Smooth muscle cell (in vitro differentiated cells): ENCODE results near the gene MADD. TPM values are rescaled to one million over a fixed set of nuclear protein-coding genes. Genes with fewer than 3 reads are reported as not detected.
A peak's percentile ranks its signal among the peaks of the same experiment; 100 is the strongest.

ENCODE experiments used
- DNase-seq: peaks from one replicate; lab custom pipeline; 2025; ENCODE audit not compliant: unreplicated experiment; lab: John Stamatoyannopoulos, UW
- H2AFZ ChIP-seq: fragments of 200-600 bp; sonication (generic); 2 replicates; pipeline ENCODE4 v1.6.0; 2016; ENCODE audit warnings: antibody characterized with exemption, low read depth, mild to moderate bottlenecking
- H3F3A ChIP-seq: fragments of 200-600 bp; sonication (generic); 2 replicates; pipeline ENCODE4 v1.6.0; 2017; ENCODE audit warnings: antibody characterized with exemption, low read depth
- H3K27ac ChIP-seq: fragments of 200-600 bp; sonication (generic); 2 replicates; pipeline ENCODE4 v1.5.1; 2016; ENCODE audit warnings: low read depth, mild to moderate bottlenecking
- H3K27me3 ChIP-seq: fragments of 200-600 bp; sonication (generic); 2 replicates; pipeline ENCODE4 v1.6.1; 2016; ENCODE audit warnings: low read depth, mild to moderate bottlenecking
- H3K36me3 ChIP-seq: fragments of 200-600 bp; sonication (generic); 2 replicates; pipeline ENCODE4 v1.5.1; 2016; ENCODE audit warnings: low read depth
- H3K4me1 ChIP-seq: fragments of 200-600 bp; sonication (generic); 2 replicates; pipeline ENCODE4 v1.5.1; 2016; ENCODE audit warnings: low read depth
- H3K4me2 ChIP-seq: fragments of 200-600 bp; sonication (generic); 2 replicates; pipeline ENCODE4 v1.6.0; 2016; ENCODE audit warnings: mild to moderate bottlenecking
- H3K4me3 ChIP-seq: fragments of 200-600 bp; sonication (generic); 2 replicates; pipeline ENCODE4 v1.5.1; 2016; ENCODE audit warnings: mild to moderate bottlenecking
- H3K79me2 ChIP-seq: fragments of 200-600 bp; sonication (generic); 2 replicates; pipeline ENCODE4 v1.6.0; 2016; ENCODE audit warnings: low read depth, mild to moderate bottlenecking
- H3K9ac ChIP-seq: fragments of 200-600 bp; sonication (generic); 2 replicates; pipeline ENCODE4 v1.6.0; 2016; ENCODE audit warnings: low read depth
- H3K9me3 ChIP-seq: fragments of 200-600 bp; sonication (generic); replicated peaks from 2 replicates; pipeline ENCODE4 v1.5.1; 2016; ENCODE audit warnings: low read depth
- H4K20me1 ChIP-seq: fragments of 200-600 bp; sonication (generic); 2 replicates; pipeline ENCODE4 v1.6.0; 2016; ENCODE audit warnings: low read depth
- WGBS: methylation state at CpG from one replicate; pipeline ENCODE4 v1.1.7; 2016; ENCODE audit warnings: low lambda C conversion rate; 5-methylcytosine and 5-hydroxymethylcytosine counted together
- polyA plus RNA-seq: library from polyadenylated mRNA; unstranded; fragments of >200 nt; fragmentation: Nextera tagmentation; extraction: Ambion mirVana; gene quantifications from 2 replicates; pipeline ENCODE4 v1.2.1, GENCODE V29; 2016
- total RNA-seq: library from RNA; depleted of rRNA; stranded (reverse); fragments of >200 nt; gene quantifications from 2 replicates; pipeline ENCODE4 v1.2.3, GENCODE V29; 2014
- TF ChIP-seq, protein P1 (sequence below): fragments of 200-600 bp; sonication (generic); IDR thresholded peaks from 2 replicates; pipeline ENCODE4 v1.5.1; 2017; ENCODE audit warnings: borderline replicate concordance, mild to moderate bottlenecking, antibody characterized with exemption; ENCODE audit not compliant: insufficient read depth, poor library complexity, severe bottlenecking

Gene MADD
- total RNA-seq, result 24.2 and 27.7 TPM in 2 replicates
- polyA plus RNA-seq, result 13.1 and 15.0 TPM in 2 replicates

GRCh38 chr11:47269829-47270305 lies at the start of gene MADD:
Gene MADD (plus strand): TSS chr11:47270133.
- under 1% methylated on average over 32 of the region's 57 CpGs for WGBS
- Histone ChIP-seq H3K79me2 (peaks cover 44% of the 10 kb centered on the region), H3K27me3 (no peaks in the 10 kb centered on the region), H3K4me1 (peaks cover 27% of the 10 kb centered on the region), H4K20me1 (peaks cover 45% of the 10 kb centered on the region), H3F3A (peaks cover 18% of the 10 kb centered on the region), H3K4me3 (peak within 1 kb of the TSS; percentile 80), H3K9ac (peak within 1 kb of the TSS; percentile 78), H3K4me2 (peak within 1 kb of the TSS; percentile 91), H3K36me3 (no peaks in the 10 kb centered on the region), H3K9me3 (no peaks in the 10 kb centered on the region), H2AFZ (peak within 1 kb of the TSS; percentile 60), H3K27ac (peak within 1 kb of the TSS; percentile 88)
- DNase-seq, result peak; percentile 94
- TF ChIP-seq, protein P1, sequence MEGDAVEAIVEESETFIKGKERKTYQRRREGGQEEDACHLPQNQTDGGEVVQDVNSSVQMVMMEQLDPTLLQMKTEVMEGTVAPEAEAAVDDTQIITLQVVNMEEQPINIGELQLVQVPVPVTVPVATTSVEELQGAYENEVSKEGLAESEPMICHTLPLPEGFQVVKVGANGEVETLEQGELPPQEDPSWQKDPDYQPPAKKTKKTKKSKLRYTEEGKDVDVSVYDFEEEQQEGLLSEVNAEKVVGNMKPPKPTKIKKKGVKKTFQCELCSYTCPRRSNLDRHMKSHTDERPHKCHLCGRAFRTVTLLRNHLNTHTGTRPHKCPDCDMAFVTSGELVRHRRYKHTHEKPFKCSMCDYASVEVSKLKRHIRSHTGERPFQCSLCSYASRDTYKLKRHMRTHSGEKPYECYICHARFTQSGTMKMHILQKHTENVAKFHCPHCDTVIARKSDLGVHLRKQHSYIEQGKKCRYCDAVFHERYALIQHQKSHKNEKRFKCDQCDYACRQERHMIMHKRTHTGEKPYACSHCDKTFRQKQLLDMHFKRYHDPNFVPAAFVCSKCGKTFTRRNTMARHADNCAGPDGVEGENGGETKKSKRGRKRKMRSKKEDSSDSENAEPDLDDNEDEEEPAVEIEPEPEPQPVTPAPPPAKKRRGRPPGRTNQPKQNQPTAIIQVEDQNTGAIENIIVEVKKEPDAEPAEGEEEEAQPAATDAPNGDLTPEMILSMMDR, result no peak

DNA sequence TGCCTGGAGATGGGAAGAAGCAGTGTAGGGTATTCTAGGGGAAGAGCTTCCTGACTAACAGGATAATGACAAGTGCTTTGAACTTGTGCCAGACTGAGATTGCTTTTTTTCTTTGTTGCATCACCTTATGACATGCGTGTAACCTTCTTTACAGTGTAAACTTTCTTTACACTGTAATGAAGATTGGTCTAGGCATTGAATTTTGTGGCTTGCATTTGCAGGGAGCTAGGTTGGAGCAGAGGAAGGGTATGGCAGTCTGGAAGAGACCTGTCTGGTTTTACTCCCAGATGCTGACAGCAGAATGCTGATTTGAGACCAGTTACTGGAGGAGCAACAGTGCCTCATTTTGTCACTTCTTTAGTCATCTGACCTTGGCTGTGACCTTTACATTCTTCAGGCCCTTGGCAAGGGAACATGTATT lies 49.5 kb upstream of the MADD start:
- 46% methylated on average over 1 of the region's 1 CpG for WGBS
- Histone ChIP-seq H3F3A (peaks cover 2% of the 10 kb centered on the region), H3K27ac (peak overlapping the region; percentile 52), H3K4me1 (peaks cover 14% of the 10 kb centered on the region), H3K36me3 (no peaks in the 10 kb centered on the region), H3K9me3 (no peaks in the 10 kb centered on the region), H3K79me2 (peaks cover 30% of the 10 kb centered on the region), H3K4me3 (no peak overlapping the region), H4K20me1 (peaks cover 66% of the 10 kb centered on the region), H3K4me2 (no peak overlapping the region), H3K27me3 (no peaks in the 10 kb centered on the region), H3K9ac (no peak overlapping the region), H2AFZ (no peak overlapping the region)
- DNase-seq, result no peak
- TF ChIP-seq, protein P1, result no peak

GRCh38 chr11:47222696-47223095 lies 47.2 kb upstream of the MADD start:
- H3K4me1 ChIP-seq, result peaks cover 3% of the 10 kb centered on the region
- peaks cover 22% of the 10 kb centered on the region for H3K79me2 ChIP-seq
- H3K36me3 ChIP-seq, result no peaks in the 10 kb centered on the region
- TF ChIP-seq, protein P1, result no peak
- H3F3A ChIP-seq, result peaks cover 2% of the 10 kb centered on the region
- no peak overlapping the region for H3K9ac ChIP-seq
- H3K9me3 ChIP-seq, result no peaks in the 10 kb centered on the region
- H2AFZ ChIP-seq, result no peak overlapping the region
- WGBS, result 97% methylated on average over 2 of the region's 2 CpGs
- H3K27me3 ChIP-seq, result no peaks in the 10 kb centered on the region
- H3K4me2 ChIP-seq, result no peak overlapping the region
- H3K27ac ChIP-seq, result no peak overlapping the region
- DNase-seq, result no peak
- peaks cover 71% of the 10 kb centered on the region for H4K20me1 ChIP-seq
- no peak overlapping the region for H3K4me3 ChIP-seq

- no peaks in the 10 kb centered on the region for H3K36me3 ChIP-seq
- no peaks in the 10 kb centered on the region for H3K27me3 ChIP-seq
- DNase-seq, result no peak
- H3K79me2 ChIP-seq, result peaks cover 3% of the 10 kb centered on the region
- H3K4me2 ChIP-seq, result no peak overlapping the region
- H3F3A ChIP-seq, result no peaks in the 10 kb centered on the region
- H3K4me1 ChIP-seq, result no peaks in the 10 kb centered on the region
- H3K4me3 ChIP-seq, result no peak overlapping the region
- H4K20me1 ChIP-seq, result peaks cover 48% of the 10 kb centered on the region
- WGBS, result 98% methylated on average over 7 of the region's 7 CpGs
- H3K9me3 ChIP-seq, result no peaks in the 10 kb centered on the region
- TF ChIP-seq, protein P1, result no peak
- H2AFZ ChIP-seq, result no peak overlapping the region
- H3K9ac ChIP-seq, result no peak overlapping the region
- H3K27ac ChIP-seq, result no peak overlapping the region
These were observed 44.2 kb upstream of the MADD start for GRCh38 chr11:47225552-47226400.
